Measurements from ENCODE around the gene PIK3R3.

The PIK3R3 gene

DNA sequence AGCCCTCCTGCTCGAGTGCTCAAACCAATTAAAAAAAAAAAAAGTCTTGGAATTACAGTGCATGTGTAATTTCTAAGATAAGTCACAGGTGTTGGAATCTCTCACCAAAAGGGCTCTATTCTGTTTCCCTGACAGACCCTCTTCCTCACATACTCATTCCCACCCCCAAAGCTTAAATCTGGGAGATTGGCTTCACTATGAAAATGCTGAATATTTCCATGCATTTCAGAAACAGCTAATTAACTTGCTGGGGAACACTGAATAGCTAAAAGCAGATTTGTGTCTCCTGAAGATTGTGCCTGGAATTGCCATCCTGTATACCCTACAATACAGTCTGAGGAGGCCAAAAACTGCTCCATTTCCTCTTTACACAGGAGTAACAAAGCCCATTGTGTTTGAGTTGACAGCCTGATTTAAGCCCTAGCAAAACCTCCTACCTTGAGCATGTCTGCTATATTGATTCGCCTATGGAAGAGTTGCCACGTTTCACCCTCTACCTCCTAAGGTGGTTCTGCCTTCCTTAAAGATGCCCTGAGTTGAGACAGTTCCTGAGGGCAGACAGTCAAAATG lies 1.4 kb upstream of the PIK3R3 start:
- DNase-seq (ENCODE audit: low spot score in 2 of 2): no peak
- Mint-ChIP-seq H3K36me3 (no peaks in the 10 kb centered on the region), H3K27me3 (peaks cover 15% of the 10 kb centered on the region), H3K4me3 (peak overlapping the region; percentile 93), H3K27ac (no peak overlapping the region), H3K4me1 (peaks cover 12% of the 10 kb centered on the region), H3K9me3 (no peaks in the 10 kb centered on the region)
- ATAC-seq (ENCODE audit: low read depth): no peak

DNA sequence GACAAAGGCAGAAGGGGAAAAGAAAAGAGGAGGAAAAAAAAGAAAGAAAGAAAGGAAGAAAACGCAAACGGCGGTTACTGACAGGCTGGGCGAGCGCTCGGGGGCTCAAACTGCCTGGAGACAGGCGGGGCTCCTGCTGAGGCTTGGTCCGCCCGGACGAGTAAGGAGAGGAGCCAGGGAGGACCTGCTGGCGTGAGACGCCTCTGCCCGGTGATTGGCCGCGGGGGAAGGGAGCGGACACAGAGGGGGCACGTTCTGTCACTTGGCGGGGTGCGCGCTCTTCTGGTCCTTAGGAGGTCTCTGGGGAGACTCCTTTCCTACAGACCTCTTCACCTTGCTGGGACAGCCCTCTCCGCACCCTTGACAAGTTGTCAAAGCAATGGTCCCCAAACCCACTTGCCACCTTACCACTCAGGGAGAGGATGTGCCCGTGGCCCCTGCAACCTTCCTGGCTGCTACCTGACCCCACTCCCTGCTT lies 791 bp upstream of the PIK3R3 start:
- H3K9me3 Mint-ChIP-seq: no peaks in the 10 kb centered on the region
- peak overlapping the region; percentile 93 for H3K4me3 Mint-ChIP-seq
- peak; percentile 4 to 41 for DNase-seq (ENCODE audit: low spot score in 2 of 2)
- H3K36me3 Mint-ChIP-seq: no peaks in the 10 kb centered on the region
- H3K27ac Mint-ChIP-seq: peak overlapping the region; percentile 69
- peaks cover 16% of the 10 kb centered on the region for H3K27me3 Mint-ChIP-seq
- ATAC-seq (ENCODE audit: low read depth): peak; percentile 44
- H3K4me1 Mint-ChIP-seq: peaks cover 12% of the 10 kb centered on the region

DNA sequence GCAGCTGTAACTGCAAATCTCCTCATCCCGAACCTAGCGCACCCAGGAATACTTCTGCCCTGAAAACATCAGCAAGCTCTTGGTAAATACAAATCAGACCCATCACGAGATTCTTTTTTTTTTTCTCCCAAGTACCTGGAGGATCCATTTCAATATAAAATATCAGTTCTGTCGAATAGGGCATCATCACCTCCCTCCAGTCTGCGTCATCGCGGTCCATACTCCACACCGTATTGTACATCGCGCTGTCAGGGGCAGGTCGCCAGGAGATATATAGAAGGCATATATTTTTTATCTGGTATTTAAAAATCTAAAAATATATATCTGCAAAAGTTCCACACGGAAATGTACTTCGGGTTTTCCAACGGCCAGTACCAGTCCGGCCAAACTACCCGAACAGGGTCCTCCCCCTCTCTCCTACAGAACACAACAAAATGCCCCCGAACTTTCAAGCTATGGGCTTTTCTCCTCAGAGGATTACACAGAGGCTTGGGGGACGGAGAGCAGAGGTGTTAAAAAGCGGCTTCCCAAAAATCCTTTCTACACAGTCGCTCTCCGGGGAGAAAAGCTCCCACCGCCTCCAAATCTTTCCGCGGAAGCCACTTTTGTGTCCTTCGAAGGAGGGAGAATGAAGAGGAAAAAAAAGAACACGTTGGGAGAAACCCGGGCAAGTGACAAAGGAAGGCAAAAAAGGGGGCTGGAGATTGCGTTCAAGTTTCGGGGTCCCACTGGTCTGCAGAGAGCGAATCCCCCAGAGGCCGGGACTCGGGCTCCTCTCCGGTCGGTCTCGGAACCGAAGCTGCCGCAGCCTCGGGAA lies 509 bp downstream of the PIK3R3 start:
- H3K4me1 Mint-ChIP-seq: peaks cover 12% of the 10 kb centered on the region

DNA sequence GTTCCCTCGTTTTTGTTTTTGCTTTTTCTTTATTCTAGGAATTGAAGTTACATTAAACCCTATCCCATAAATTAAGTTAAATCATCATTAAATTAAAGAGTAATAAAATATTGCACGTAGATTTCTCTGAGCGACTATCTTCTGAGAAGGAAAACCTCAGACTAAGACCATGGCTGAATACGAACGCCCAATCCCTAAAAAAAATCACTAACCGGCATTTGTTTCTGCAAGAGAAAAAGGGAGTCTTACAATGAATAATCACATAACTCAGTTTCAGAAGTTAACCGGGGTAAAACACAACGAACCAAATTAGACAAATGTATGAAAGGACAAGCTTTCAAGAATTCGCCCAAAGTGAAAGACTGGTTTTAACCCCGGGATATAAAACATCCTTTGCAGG lies 1.3 kb downstream of the PIK3R3 start:
- peaks cover 12% of the 10 kb centered on the region for H3K4me1 Mint-ChIP-seq
- H3K27ac Mint-ChIP-seq: no peak overlapping the region
- no peak overlapping the region for H3K4me3 Mint-ChIP-seq
- no peaks in the 10 kb centered on the region for H3K36me3 Mint-ChIP-seq
- H3K9me3 Mint-ChIP-seq: no peaks in the 10 kb centered on the region
- DNase-seq (ENCODE audit: low spot score in 2 of 2) (no peak), ATAC-seq (ENCODE audit: low read depth) (no peak)
- H3K27me3 Mint-ChIP-seq: peaks cover 17% of the 10 kb centered on the region

More for the DNA sequence above, 509 bp downstream of the PIK3R3 start:
- Mint-ChIP-seq H3K27me3 (peaks cover 19% of the 10 kb centered on the region), H3K36me3 (no peaks in the 10 kb centered on the region), H3K4me3 (peak overlapping the region; percentile 93), H3K9me3 (no peaks in the 10 kb centered on the region), H3K27ac (peak overlapping the region; percentile 69)
- peak; percentile 24 for ATAC-seq (ENCODE audit: low read depth)
- no peak for DNase-seq (ENCODE audit: low spot score in 2 of 2)

DNA sequence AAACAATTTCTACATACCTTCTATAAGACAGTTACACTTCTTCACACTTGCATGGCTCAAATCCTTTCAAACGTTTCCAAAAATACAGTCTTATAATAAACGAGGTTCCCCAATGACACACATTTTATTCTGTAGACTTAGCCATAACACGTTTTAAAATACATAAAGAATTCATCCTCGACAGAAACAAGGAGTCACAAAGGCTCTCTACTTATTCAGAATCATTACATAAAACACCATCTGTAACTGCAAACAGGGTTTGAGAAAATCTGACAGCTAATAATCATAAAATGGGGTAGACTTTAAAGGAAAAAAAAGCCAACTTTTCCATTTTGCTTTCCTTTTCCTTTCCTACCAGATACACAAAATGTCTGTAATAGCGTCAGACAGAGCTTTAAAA lies 1.8 kb downstream of the PIK3R3 start:
- Mint-ChIP-seq H3K9me3 (no peaks in the 10 kb centered on the region), H3K4me3 (no peak overlapping the region), H3K4me1 (peaks cover 12% of the 10 kb centered on the region), H3K36me3 (no peaks in the 10 kb centered on the region), H3K27me3 (peaks cover 16% of the 10 kb centered on the region), H3K27ac (no peak overlapping the region)
- no peak for DNase-seq (ENCODE audit: low spot score in 2 of 2)
- no peak for ATAC-seq (ENCODE audit: low read depth)

DNA sequence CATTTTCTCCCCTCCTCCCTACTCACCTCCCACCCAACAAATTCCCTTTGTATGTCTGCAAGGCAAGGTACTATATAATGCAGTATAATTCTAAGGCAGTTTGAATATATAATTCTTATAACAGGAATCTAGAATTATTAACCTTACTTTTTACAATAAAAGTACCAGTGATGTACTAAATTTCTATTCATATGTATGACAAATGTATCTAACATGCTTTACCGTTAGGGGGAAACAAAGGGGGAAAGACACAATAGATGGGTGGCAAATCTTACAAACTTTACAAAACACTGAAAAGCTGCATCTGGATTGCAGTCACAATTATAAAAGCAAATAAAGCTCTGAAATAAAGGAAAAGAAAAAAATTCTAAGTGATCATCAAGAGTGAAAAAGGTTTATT lies 2.3 kb downstream of the PIK3R3 start:
- Mint-ChIP-seq H3K36me3 (no peaks in the 10 kb centered on the region), H3K9me3 (no peaks in the 10 kb centered on the region), H3K27me3 (peaks cover 16% of the 10 kb centered on the region), H3K4me1 (peaks cover 12% of the 10 kb centered on the region), H3K27ac (no peak overlapping the region), H3K4me3 (no peak overlapping the region)
- DNase-seq (ENCODE audit: low spot score in 2 of 2): no peak
- no peak for ATAC-seq (ENCODE audit: low read depth)

DNA sequence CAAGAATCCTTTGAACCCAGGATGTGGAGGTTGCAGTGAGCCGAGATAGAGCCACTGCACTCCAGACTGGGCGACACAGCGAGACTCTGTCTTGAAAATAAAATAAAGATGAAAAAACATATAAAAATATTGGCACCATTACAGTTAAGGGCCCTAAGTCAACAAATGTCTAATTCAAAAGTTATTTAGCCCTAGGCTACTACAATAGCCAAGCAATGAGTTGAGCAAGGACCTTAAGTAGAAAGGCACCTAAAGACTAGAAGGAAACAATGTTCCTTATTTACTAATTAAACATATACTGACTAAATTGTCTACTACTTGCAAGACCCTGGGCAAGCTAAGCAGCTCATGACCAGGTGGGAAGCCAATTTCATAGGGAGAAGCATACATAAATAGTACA lies 4.1 kb downstream of the PIK3R3 start:
- Mint-ChIP-seq H3K27ac (no peak overlapping the region), H3K4me1 (peaks cover 12% of the 10 kb centered on the region), H3K9me3 (no peaks in the 10 kb centered on the region), H3K27me3 (peaks cover 14% of the 10 kb centered on the region), H3K4me3 (no peak overlapping the region), H3K36me3 (no peaks in the 10 kb centered on the region)
- ATAC-seq (ENCODE audit: low read depth): no peak
- no peak for DNase-seq (ENCODE audit: low spot score in 2 of 2)

DNA sequence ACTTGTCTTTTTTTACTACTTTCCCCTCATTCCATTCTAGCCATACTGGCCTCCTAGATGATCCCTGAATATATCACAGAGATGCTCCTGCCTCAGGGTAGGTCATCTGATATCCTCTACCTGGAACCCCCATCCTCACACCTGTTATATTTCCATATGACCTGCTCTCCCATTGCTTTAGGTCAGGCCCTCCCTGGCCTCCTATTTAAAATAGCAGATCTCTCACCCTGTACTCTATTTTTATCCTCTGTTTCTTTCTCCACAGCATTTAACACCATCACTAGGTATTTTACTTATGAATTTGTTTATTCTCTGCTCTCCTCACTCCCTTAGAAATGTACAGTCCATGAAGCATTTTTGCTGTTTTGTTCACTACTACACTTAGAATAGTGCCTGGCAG lies 13.6 kb downstream of the PIK3R3 start:
- Mint-ChIP-seq H3K27me3 (peaks cover 2% of the 10 kb centered on the region), H3K4me1 (no peaks in the 10 kb centered on the region), H3K9me3 (no peaks in the 10 kb centered on the region), H3K36me3 (no peaks in the 10 kb centered on the region), H3K4me3 (no peak overlapping the region), H3K27ac (no peak overlapping the region)
- ATAC-seq (ENCODE audit: low read depth) (no peak), DNase-seq (ENCODE audit: low spot score in 2 of 2) (no peak)

DNA sequence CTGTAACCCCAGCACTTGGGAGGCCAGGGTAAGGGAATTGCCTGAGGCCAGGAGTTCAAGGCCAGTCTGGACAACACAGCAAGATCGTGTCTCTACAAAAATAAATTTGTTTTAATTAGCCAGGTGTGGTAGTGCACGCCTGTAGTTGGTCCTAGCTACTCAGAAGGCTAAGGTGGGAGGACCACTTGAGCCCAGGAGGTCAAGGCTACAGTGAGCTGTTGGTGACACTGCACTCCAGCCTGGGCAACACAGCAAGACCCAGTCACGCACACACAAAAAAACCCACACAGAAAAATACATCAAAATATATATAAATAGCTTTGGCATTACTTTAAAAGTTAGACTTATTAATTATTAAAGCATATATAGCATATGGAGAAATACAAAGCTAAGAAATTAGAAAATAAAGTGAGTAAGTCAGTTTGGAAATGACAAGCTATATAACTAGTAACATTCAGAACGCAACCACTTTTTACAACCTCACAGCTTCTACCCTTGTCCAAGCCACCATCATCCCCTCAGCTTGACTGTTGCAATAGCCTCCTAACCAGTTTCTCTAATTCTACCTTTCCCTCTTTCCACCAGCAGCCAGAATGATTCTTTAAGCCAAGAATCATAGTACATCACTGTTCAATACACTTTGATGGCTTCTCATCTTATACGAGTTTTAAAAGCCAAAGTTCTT lies 14.5 kb downstream of the PIK3R3 start:
- no peak for ATAC-seq (ENCODE audit: low read depth)
- Mint-ChIP-seq H3K4me1 (no peaks in the 10 kb centered on the region), H3K36me3 (no peaks in the 10 kb centered on the region), H3K4me3 (no peak overlapping the region), H3K9me3 (no peaks in the 10 kb centered on the region), H3K27me3 (peaks cover 2% of the 10 kb centered on the region), H3K27ac (no peak overlapping the region)
- no peak for DNase-seq (ENCODE audit: low spot score in 2 of 2)

DNA sequence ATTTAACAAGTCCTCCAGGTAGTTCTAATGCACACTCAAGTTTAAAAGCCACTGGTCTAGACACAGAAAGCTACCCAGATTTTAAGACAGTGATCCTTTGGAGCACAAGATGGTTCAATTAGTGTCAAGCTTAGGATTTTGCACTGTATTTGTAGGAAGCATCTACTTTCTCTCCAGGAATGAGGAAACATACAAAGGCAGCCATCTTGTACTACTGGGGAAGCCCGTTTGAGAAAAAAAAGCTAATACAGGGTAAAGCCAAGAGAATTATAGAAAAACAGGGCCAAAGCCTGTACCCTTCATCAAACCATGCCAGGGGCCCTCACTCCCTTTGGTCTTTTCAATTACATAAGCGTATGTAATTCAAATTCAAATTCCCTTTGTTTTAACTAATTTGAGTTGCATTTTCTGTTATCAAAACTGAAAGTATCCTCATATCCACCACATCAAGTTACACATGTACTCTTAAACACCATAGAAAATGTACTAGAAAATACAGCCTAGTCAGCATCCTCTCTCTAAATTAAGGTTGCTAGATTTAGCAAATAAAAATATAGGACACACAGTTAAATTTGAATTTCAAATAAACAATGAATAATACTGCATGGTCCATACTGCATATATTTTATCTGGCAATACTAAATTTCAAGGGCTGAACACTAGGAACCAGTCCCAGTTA lies 17.4 kb downstream of the PIK3R3 start:
- H3K9me3 Mint-ChIP-seq: no peaks in the 10 kb centered on the region
- DNase-seq (ENCODE audit: low spot score in 2 of 2) (no peak), ATAC-seq (ENCODE audit: low read depth) (no peak)
- no peaks in the 10 kb centered on the region for H3K27me3 Mint-ChIP-seq
- no peak overlapping the region for H3K27ac Mint-ChIP-seq
- H3K4me3 Mint-ChIP-seq: no peak overlapping the region
- H3K36me3 Mint-ChIP-seq: no peaks in the 10 kb centered on the region
- H3K4me1 Mint-ChIP-seq: no peaks in the 10 kb centered on the region

DNA sequence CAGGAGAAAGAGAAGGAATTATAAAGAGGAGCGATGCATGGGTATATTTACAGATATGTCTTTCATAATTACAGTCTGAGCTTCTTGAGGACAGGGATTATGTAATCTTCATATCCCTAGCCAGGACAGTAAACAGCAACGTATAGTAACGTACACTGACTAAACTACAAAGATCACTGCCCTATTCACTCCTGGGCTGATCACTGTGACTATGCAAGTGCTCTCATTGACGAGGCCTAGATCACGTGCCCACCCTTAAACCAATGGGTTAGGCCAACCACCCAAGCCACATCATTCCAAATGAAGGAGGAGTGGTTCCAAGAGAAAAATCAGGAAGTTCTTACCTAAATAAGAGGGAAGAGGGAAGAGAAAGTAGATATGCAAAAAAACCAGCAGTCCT lies 18.5 kb downstream of the PIK3R3 start:
- H3K27me3 Mint-ChIP-seq: peaks cover 3% of the 10 kb centered on the region
- H3K36me3 Mint-ChIP-seq: no peaks in the 10 kb centered on the region
- H3K9me3 Mint-ChIP-seq: no peaks in the 10 kb centered on the region
- DNase-seq (ENCODE audit: low spot score in 2 of 2) (no peak), ATAC-seq (ENCODE audit: low read depth) (no peak)
- no peak overlapping the region for H3K4me3 Mint-ChIP-seq
- H3K27ac Mint-ChIP-seq: no peak overlapping the region
- no peaks in the 10 kb centered on the region for H3K4me1 Mint-ChIP-seq

DNA sequence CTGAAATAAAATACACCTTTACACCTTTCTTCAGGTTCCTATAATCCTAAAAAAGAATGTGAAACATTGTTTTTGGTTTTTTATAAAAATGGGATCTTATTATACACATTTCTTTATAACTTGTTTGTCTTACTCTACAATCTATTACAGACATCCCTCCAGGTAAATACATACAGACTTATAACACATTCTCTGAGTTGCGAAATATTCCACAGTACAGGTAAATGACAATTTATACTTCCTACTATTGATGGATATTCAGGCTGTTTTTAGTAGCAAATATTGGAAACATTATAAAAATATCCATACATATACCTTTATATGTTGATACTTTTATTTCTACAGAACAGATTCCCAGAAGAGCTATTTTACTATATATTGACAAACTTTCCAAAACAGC lies 20.3 kb downstream of the PIK3R3 start:
- ATAC-seq (ENCODE audit: low read depth): no peak
- DNase-seq (ENCODE audit: low spot score in 2 of 2): no peak
- Mint-ChIP-seq H3K4me1 (no peaks in the 10 kb centered on the region), H3K27ac (no peak overlapping the region), H3K27me3 (peaks cover 3% of the 10 kb centered on the region), H3K9me3 (no peaks in the 10 kb centered on the region), H3K36me3 (no peaks in the 10 kb centered on the region), H3K4me3 (no peak overlapping the region)

DNA sequence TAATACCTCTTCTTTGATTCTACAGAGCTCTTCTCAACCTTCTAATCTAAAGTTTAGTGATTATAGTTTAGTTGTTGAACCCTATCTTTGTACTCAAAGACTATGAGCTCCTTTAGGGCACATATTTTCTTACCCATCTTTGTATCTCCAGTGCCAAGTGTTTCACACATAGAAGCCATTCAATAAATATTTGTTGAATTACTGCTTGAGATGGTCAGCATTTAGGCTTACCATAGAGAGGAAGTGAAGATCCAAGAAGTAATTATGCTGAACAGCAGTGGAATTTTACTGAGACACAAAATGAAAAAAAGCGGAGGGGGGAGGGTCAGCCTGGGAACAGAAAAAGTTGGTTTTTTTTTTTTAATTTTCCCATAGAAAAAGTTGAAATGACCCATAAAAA lies 21.9 kb downstream of the PIK3R3 start:
- no peaks in the 10 kb centered on the region for H3K9me3 Mint-ChIP-seq
- ATAC-seq (ENCODE audit: low read depth): no peak
- H3K36me3 Mint-ChIP-seq: no peaks in the 10 kb centered on the region
- peaks cover 3% of the 10 kb centered on the region for H3K27me3 Mint-ChIP-seq
- no peaks in the 10 kb centered on the region for H3K4me1 Mint-ChIP-seq
- no peak overlapping the region for H3K4me3 Mint-ChIP-seq
- DNase-seq (ENCODE audit: low spot score in 2 of 2): no peak
- H3K27ac Mint-ChIP-seq: no peak overlapping the region
